ENCODE data around the gene ZFPL1. TPM values are rescaled to one million over a fixed set of nuclear protein-coding genes. Genes with fewer than 3 reads are reported as not detected.

ZFPL1 gene
- total RNA-seq, 2 donors from 2014 or later, result 36.0 to 51.2 TPM

GRCh38 chr11:65107751-65108468 lies 23.9 kb downstream of the ZFPL1 start:
- no peak overlapping the region for H3K27ac ChIP-seq
- DNase-seq (ENCODE audit: low spot score), result no peak

GRCh38 chr11:65108469-65109123 lies 24.6 kb downstream of the ZFPL1 start:
- Histone ChIP-seq H3K27ac (no peak overlapping the region), H3K4me3 (no peak overlapping the region), H3K36me3 (peaks cover 25% of the 10 kb centered on the region), H3K27me3 (replicated peaks; ENCODE audit: insufficient read depth) (no peaks in the 10 kb centered on the region), H3K4me1 (ENCODE audit: control insufficient read depth in 1 of 2, low read depth in 2 of 2) (peaks cover 17 to 31% of the 10 kb centered on the region in 2 donors), H3K9me3 (no peaks in the 10 kb centered on the region)
- TF ChIP-seq CTCF (IDR thresholded peaks at IDR 0.05), result no peak
- no peak for DNase-seq (ENCODE audit: low spot score)
- ATAC-seq (ENCODE audit: insufficient number of reproducible peaks, low FRiP score, low read depth), result no peak

More at GRCh38 chr11:65107751-65108468, 23.9 kb downstream of the ZFPL1 start:
- Histone ChIP-seq H3K4me3 (no peak overlapping the region), H3K36me3 (peaks cover 25% of the 10 kb centered on the region), H3K27me3 (replicated peaks; ENCODE audit: insufficient read depth) (no peaks in the 10 kb centered on the region), H3K4me1 (ENCODE audit: control insufficient read depth in 1 of 2, low read depth in 2 of 2) (peaks cover 12 to 27% of the 10 kb centered on the region in 2 donors), H3K9me3 (no peaks in the 10 kb centered on the region)
- no peak for TF ChIP-seq CTCF (IDR thresholded peaks at IDR 0.05)
- ATAC-seq (ENCODE audit: insufficient number of reproducible peaks, low FRiP score, low read depth), result no peak

DNA sequence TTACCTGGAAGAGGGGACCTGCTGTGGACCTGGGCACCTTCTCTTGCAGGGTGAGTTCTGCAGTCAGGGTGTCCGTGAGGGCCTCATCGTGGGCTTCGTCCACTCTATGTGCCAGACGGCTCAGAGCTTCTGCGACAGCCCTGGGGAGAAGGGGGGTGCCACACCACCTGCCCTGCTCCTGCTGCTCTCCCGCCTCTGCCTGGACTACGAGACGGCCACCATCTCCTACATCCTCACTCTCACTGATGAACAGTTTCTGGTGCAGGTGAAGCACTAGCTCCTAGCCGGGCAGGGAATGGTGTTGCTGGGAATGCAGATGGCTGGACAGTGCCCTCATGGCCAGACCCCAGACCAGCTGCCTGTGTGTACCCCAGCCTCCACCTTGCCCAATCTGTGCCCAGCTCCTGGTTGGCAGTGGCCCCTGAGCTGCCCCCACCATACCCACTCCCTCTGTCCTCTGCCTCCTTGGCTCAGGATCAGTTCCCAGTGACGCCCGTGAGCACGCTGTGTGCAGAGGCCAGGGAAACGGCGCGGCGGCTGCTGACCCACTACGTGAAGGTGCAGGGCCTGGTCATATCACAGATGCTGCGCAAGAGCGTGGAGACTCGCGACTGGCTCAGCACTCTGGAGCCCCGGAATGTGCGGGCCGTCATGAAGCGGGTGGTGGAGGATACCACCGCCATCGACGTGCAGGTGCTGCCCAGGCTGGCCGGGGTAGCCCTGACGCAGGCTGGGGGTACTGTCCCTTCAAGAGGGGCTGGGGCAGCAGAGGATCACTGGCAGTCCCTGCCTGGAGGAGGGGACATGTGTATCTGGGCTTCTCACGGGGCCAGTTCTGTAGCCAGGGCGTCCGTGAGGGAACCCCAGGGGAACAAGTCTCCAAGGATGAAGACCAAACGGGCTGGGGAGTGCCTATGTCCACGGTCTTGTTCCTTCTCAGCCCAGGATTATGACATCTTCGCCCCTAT lies 25.5 kb downstream of the ZFPL1 start:
- DNase-seq (ENCODE audit: low spot score), result no peak
- no peak overlapping the region for H3K27ac ChIP-seq

GRCh38 chr11:65110354-65110861 lies 26.4 kb downstream of the ZFPL1 start:
- Histone ChIP-seq H3K4me1 (ENCODE audit: control insufficient read depth in 1 of 2, low read depth in 2 of 2) (peaks cover 17 to 32% of the 10 kb centered on the region in 2 donors), H3K27ac (peak overlapping the region in 1 of 2 donors; percentile 37), H3K36me3 (peaks cover 25% of the 10 kb centered on the region), H3K9me3 (no peaks in the 10 kb centered on the region), H3K4me3 (peak overlapping the region; percentile 24), H3K27me3 (replicated peaks; ENCODE audit: insufficient read depth) (no peaks in the 10 kb centered on the region)
- DNase-seq (ENCODE audit: low spot score) (peak; percentile 65), ATAC-seq (ENCODE audit: insufficient number of reproducible peaks, low FRiP score, low read depth) (peak; percentile 47)
- TF ChIP-seq CTCF (IDR thresholded peaks at IDR 0.05), result peak; percentile 100

More for the DNA sequence above, 25.5 kb downstream of the ZFPL1 start:
- Histone ChIP-seq H3K36me3 (peaks cover 25% of the 10 kb centered on the region), H3K9me3 (no peaks in the 10 kb centered on the region), H3K4me1 (ENCODE audit: control insufficient read depth in 1 of 2, low read depth in 2 of 2) (peaks cover 17 to 32% of the 10 kb centered on the region in 2 donors), H3K4me3 (no peak overlapping the region), H3K27me3 (replicated peaks; ENCODE audit: insufficient read depth) (no peaks in the 10 kb centered on the region)
- TF ChIP-seq CTCF (IDR thresholded peaks at IDR 0.05), result no peak
- no peak for ATAC-seq (ENCODE audit: insufficient number of reproducible peaks, low FRiP score, low read depth)
